DND-41 (cell line): ENCODE measurements around the gene PPFIA1.

Experiments used
- ATAC-seq: fragments of 200-7000 bp; cut with Tn5 transposase; 3 replicates; pipeline ENCODE4 v1.9.1; 2021; ENCODE audit warnings: low read depth; ENCODE audit not compliant: insufficient read depth
- DNase-seq: peaks from one replicate; pipeline ENCODE4 v3.0.0-alpha.2; 2020
- H2AFZ ChIP-seq: 2 replicates; pipeline ENCODE4 v1.6.0; 2012; ENCODE audit warnings: low read depth, low read length
- H3K27ac ChIP-seq: 2 replicates; pipeline ENCODE4 v1.5.1; 2012; ENCODE audit warnings: low read length, inconsistent platforms
- H3K27me3 ChIP-seq: fragments of 200-600 bp; sonication (generic); 2 replicates; pipeline ENCODE4 v1.6.0; 2012; ENCODE audit warnings: low read length, mild to moderate bottlenecking, inconsistent platforms; ENCODE audit not compliant: insufficient read depth, poor library complexity
- H3K36me3 ChIP-seq: 2 replicates; pipeline ENCODE4 v1.5.1; 2012; ENCODE audit warnings: low read length, inconsistent platforms; ENCODE audit not compliant: insufficient read depth
- H3K4me1 ChIP-seq: 2 replicates; pipeline ENCODE4 v1.5.1; 2012; ENCODE audit warnings: mild to moderate bottlenecking, low read length; ENCODE audit not compliant: insufficient read depth
- H3K4me2 ChIP-seq: 2 replicates; pipeline ENCODE4 v1.6.0; 2012; ENCODE audit warnings: mild to moderate bottlenecking, moderate library complexity, low read length, inconsistent platforms; ENCODE audit not compliant: insufficient read depth
- H3K4me3 ChIP-seq, 2 experiments: fragments of 200-600 bp in 1 of 2; shearing (Covaris generic) in 1 of 2; 2 replicates each; pipeline ENCODE4 v1.5.1; 2012 to 2016; ENCODE audit warnings: inconsistent platforms in 2 of 2, low read length in 2 of 2, mild to moderate bottlenecking in 2 of 2, low read depth in 1 of 2, moderate library complexity in 1 of 2
- H3K79me2 ChIP-seq: 2 replicates; pipeline ENCODE4 v1.6.0; 2012; ENCODE audit warnings: low read length, inconsistent platforms; ENCODE audit not compliant: insufficient read depth
- H3K9ac ChIP-seq: 2 replicates; pipeline ENCODE4 v1.6.0; 2012; ENCODE audit warnings: low read depth, mild to moderate bottlenecking, inconsistent platforms, low read length, moderate library complexity
- H3K9me3 ChIP-seq: 2 replicates; pipeline ENCODE4 v1.5.1; 2012; ENCODE audit warnings: low read length, moderate library complexity, mild to moderate bottlenecking, inconsistent platforms; ENCODE audit not compliant: insufficient read depth, severe bottlenecking
- H4K20me1 ChIP-seq: 2 replicates; pipeline ENCODE4 v1.6.0; 2012; ENCODE audit warnings: low read length; ENCODE audit not compliant: insufficient read depth
- CTCF ChIP-seq: IDR thresholded peaks from 2 replicates; pipeline ENCODE4 v1.5.1; 2012; ENCODE audit warnings: borderline replicate concordance, low read length, moderate library complexity, mild to moderate bottlenecking; ENCODE audit not compliant: poor library complexity, severe bottlenecking; ENCODE audit errors: extremely low read depth
- EZH2 ChIP-seq: IDR thresholded peaks from 3 replicates; pipeline ENCODE4 v1.6.1; 2012; ENCODE audit warnings: borderline replicate concordance, low read depth, mild to moderate bottlenecking, moderate library complexity, low read length, inconsistent platforms; ENCODE audit not compliant: severe bottlenecking

PPFIA1 gene

GRCh38 chr11:70398834-70399680 lies 128.6 kb downstream of the PPFIA1 start:
- Histone ChIP-seq H3K4me1 (peaks cover 31% of the 10 kb centered on the region), H3K4me3 (peak overlapping the region; percentile 43 to 80; a peak in 3 of 4 replicates), H3K9ac (peak overlapping the region; percentile 62; the same call in 1 of the 2 replicates), H4K20me1 (peaks cover 21% of the 10 kb centered on the region), H3K79me2 (no peaks in the 10 kb centered on the region), H3K4me2 (peak overlapping the region; percentile 98), H3K27ac (no peak overlapping the region), H3K27me3 (no peaks in the 10 kb centered on the region), H2AFZ (no peak overlapping the region), H3K36me3 (no peaks in the 10 kb centered on the region), H3K9me3 (no peaks in the 10 kb centered on the region)
- TF ChIP-seq CTCF, result no peak
- TF ChIP-seq EZH2, result no peak
- ATAC-seq, result no peak
- DNase-seq, result no peak

GRCh38 chr11:70399681-70400112 lies 129.2 kb downstream of the PPFIA1 start:
- H3K79me2 ChIP-seq, result no peaks in the 10 kb centered on the region
- no peaks in the 10 kb centered on the region for H3K9me3 ChIP-seq
- H3K4me2 ChIP-seq, result no peak overlapping the region
- no peak overlapping the region for H3K4me3 ChIP-seq
- H3K27me3 ChIP-seq, result no peaks in the 10 kb centered on the region
- peaks cover 31% of the 10 kb centered on the region for H3K4me1 ChIP-seq
- H3K27ac ChIP-seq, result no peak overlapping the region
- ATAC-seq (no peak), DNase-seq (no peak)
- H3K9ac ChIP-seq, result no peak overlapping the region
- TF ChIP-seq CTCF (no peak), EZH2 (no peak)
- peaks cover 21% of the 10 kb centered on the region for H4K20me1 ChIP-seq
- no peak overlapping the region for H2AFZ ChIP-seq
- H3K36me3 ChIP-seq, result no peaks in the 10 kb centered on the region

GRCh38 chr11:70400643-70401042 lies 130.2 kb downstream of the PPFIA1 start:
- no peak overlapping the region for H3K4me2 ChIP-seq
- no peak for TF ChIP-seq EZH2
- TF ChIP-seq CTCF, result no peak
- ATAC-seq, result 0 out of 3 replicates have a peak, but pooled peaks have one; percentile 33
- no peak overlapping the region for H2AFZ ChIP-seq
- H3K79me2 ChIP-seq, result no peaks in the 10 kb centered on the region
- peaks cover 31% of the 10 kb centered on the region for H3K4me1 ChIP-seq
- H4K20me1 ChIP-seq, result peaks cover 23% of the 10 kb centered on the region
- H3K27me3 ChIP-seq, result no peaks in the 10 kb centered on the region
- H3K27ac ChIP-seq, result no peak overlapping the region
- H3K9me3 ChIP-seq, result no peaks in the 10 kb centered on the region
- no peak overlapping the region for H3K9ac ChIP-seq
- peak; percentile 16 for DNase-seq
- H3K36me3 ChIP-seq, result no peaks in the 10 kb centered on the region
- no peak overlapping the region for H3K4me3 ChIP-seq
